ENCODE results near the gene ALKAL2. TPM values are rescaled to one million over a fixed set of nuclear protein-coding genes. Genes with fewer than 3 reads are reported as not detected.

The ALKAL2 gene
- total and polyA plus RNA-seq, 7 experiments from 2014 or later: 0.18 to 0.49 TPM; not detected in 5

GRCh38 chr2:269356-270030, 18.4 kb downstream of the ALKAL2 start:
- Mint-ChIP-seq H3K36me3 (peaks cover 1 to 29% (median 8%) of the 10 kb centered on the region in 5 donors), H3K4me1 (peaks cover 41 to 89% (median 66%) of the 10 kb centered on the region in 7 donors), H3K27ac (peak overlapping the region in 2 of 9 donors; percentile 6 to 26), H3K27me3 (no peaks in the 10 kb centered on the region), H3K9me3 (no peaks in the 10 kb centered on the region), H3K4me3 (peak overlapping the region in 2 of 10 donors; percentile 13 to 26)
- H3K4me1 ChIP-seq (ENCODE audit: control insufficient read depth in 2 of 2, insufficient read depth in 2 of 2, low read length in 2 of 2): peaks cover 16 to 18% of the 10 kb centered on the region in 2 donors
- ChIA-PET POLR2A (no interaction called here), CTCF (interaction anchor here (0.7 to 0.8 kb wide), 2 partner anchors 118 to 138 kb away, joined by 3 read pairs; no protein-coding TSS in a partner anchor)
- DNase-seq (no peak), ATAC-seq (no peak)
- peaks cover 0 to 25% (median 0%) of the 10 kb centered on the region in 3 experiments for H3K36me3 ChIP-seq (ENCODE audit: control insufficient read depth in 2 of 3, insufficient read depth in 3 of 3, low read length in 3 of 3)
- H3K4me3 ChIP-seq (ENCODE audit: low read length): no peak overlapping the region
- H3K27ac ChIP-seq (ENCODE audit: low read depth, low read length): no peak overlapping the region
- H3K9me3 ChIP-seq (ENCODE audit: control insufficient read depth in 2 of 3, low read length in 3 of 3): no peaks in the 10 kb centered on the region
- intact Hi-C loops (cut with micrococcal nuclease): no loop called here
- H3K27me3 ChIP-seq (ENCODE audit: control insufficient read depth in 2 of 2, insufficient read depth in 2 of 2, low read length in 2 of 2): no peaks in the 10 kb centered on the region

GRCh38 chr2:268323-268722, 19.6 kb downstream of the ALKAL2 start:
- H3K36me3 Mint-ChIP-seq: peaks cover 0 to 27% (median 8%) of the 10 kb centered on the region in 5 donors
- no peak for DNase-seq
- H3K9me3 ChIP-seq (ENCODE audit: control insufficient read depth in 2 of 3, low read length in 3 of 3): no peaks in the 10 kb centered on the region
- ATAC-seq: no peak
- peaks cover 19 to 21% of the 10 kb centered on the region in 2 donors for H3K4me1 ChIP-seq (ENCODE audit: control insufficient read depth in 2 of 2, insufficient read depth in 2 of 2, low read length in 2 of 2)
- H3K27me3 Mint-ChIP-seq: no peaks in the 10 kb centered on the region
- H3K4me1 Mint-ChIP-seq: peaks cover 42 to 89% (median 66%) of the 10 kb centered on the region in 7 donors
- H3K27ac Mint-ChIP-seq: peak overlapping the region in 1 of 9 donors; percentile 10
- peak overlapping the region in 1 of 10 donors; percentile 39 for H3K4me3 Mint-ChIP-seq
- no peaks in the 10 kb centered on the region for H3K9me3 Mint-ChIP-seq
- ChIA-PET POLR2A (no interaction called here), CTCF (interaction anchor here (0.8 kb wide), 1 partner anchor 119 kb away, joined by 3 read pairs; no protein-coding TSS in a partner anchor)
- intact Hi-C loops (cut with micrococcal nuclease): no loop called here
- H3K36me3 ChIP-seq (ENCODE audit: control insufficient read depth in 2 of 3, insufficient read depth in 3 of 3, low read length in 3 of 3): peaks cover 0 to 21% (median 0%) of the 10 kb centered on the region in 3 experiments
- H3K27ac ChIP-seq (ENCODE audit: low read depth, low read length): no peak overlapping the region
- no peak overlapping the region for H3K4me3 ChIP-seq (ENCODE audit: low read length)
- no peaks in the 10 kb centered on the region for H3K27me3 ChIP-seq (ENCODE audit: control insufficient read depth in 2 of 2, insufficient read depth in 2 of 2, low read length in 2 of 2)

- Histone ChIP-seq H3K4me1 (ENCODE audit: control insufficient read depth in 2 of 2, insufficient read depth in 2 of 2, low read length in 2 of 2) (peaks cover 21 to 26% of the 10 kb centered on the region in 2 donors), H3K4me3 (ENCODE audit: low read length) (peak within 1 kb of the TSS; percentile 90), H3K27me3 (ENCODE audit: control insufficient read depth in 2 of 2, insufficient read depth in 2 of 2, low read length in 2 of 2) (no peaks in the 10 kb centered on the region), H3K27ac (ENCODE audit: low read depth, low read length) (peak within 1 kb of the TSS; percentile 87), H3K36me3 (ENCODE audit: control insufficient read depth in 2 of 3, insufficient read depth in 3 of 3, low read length in 3 of 3) (no peaks in the 10 kb centered on the region), H3K9me3 (ENCODE audit: control insufficient read depth in 2 of 3, low read length in 3 of 3) (no peaks in the 10 kb centered on the region)
- ATAC-seq (peak; percentile 89), DNase-seq (peak; percentile 93 to 99 (median 96))
- no peaks in the 10 kb centered on the region for H3K27me3 Mint-ChIP-seq
- intact Hi-C loops (cut with micrococcal nuclease): loop anchor here (1.0 to 5.0 kb wide), 10 partner anchors 11 to 413 kb away; partner anchors contain the start of gene TMEM18 (in 2 of the 2)
- H3K36me3 Mint-ChIP-seq: peaks cover 4 to 22% (median 8%) of the 10 kb centered on the region in 5 donors
- peak within 1 kb of the TSS; percentile 81 to 98 (median 94) for H3K4me3 Mint-ChIP-seq
- H3K9me3 Mint-ChIP-seq: peaks cover 0 to under 1% (median 0%) of the 10 kb centered on the region in 11 donors
- ChIA-PET POLR2A (interaction anchor here (2.1 kb wide), 1 partner anchor 89 kb away, joined by 12 read pairs; no protein-coding TSS in a partner anchor), CTCF (no interaction called here)
- peak within 1 kb of the TSS; percentile 84 to 98 (median 96) for H3K27ac Mint-ChIP-seq
- H3K4me1 Mint-ChIP-seq: peaks cover 23 to 79% (median 53%) of the 10 kb centered on the region in 7 donors
Observed at GRCh38 chr2:264493-265468, 23.1 kb downstream of the ALKAL2 start, which contains the start of gene ACP1. Gene ACP1 (plus strand): TSS chr2:264947. CDS start chr2:264965, 18 bp downstream.

- Mint-ChIP-seq H3K9me3 (peaks cover 0 to 8% (median under 1%) of the 10 kb centered on the region in 11 donors), H3K4me1 (peaks cover 20 to 70% (median 45%) of the 10 kb centered on the region in 7 donors), H3K27me3 (no peaks in the 10 kb centered on the region), H3K36me3 (peaks cover 0 to 26% (median 14%) of the 10 kb centered on the region in 5 donors), H3K4me3 (peak within 1 kb of the TSS; percentile 81 to 98 (median 94)), H3K27ac (peak within 1 kb of the TSS; percentile 84 to 98 (median 96))
- peak; percentile 45 for ATAC-seq
- no peaks in the 10 kb centered on the region for H3K9me3 ChIP-seq (ENCODE audit: control insufficient read depth in 2 of 3, low read length in 3 of 3)
- CTCF ChIA-PET: no interaction called here
- no peaks in the 10 kb centered on the region for H3K27me3 ChIP-seq (ENCODE audit: control insufficient read depth in 2 of 2, insufficient read depth in 2 of 2, low read length in 2 of 2)
- H3K27ac ChIP-seq (ENCODE audit: low read depth, low read length): peak within 1 kb of the TSS; percentile 87
- peaks cover 21 to 26% of the 10 kb centered on the region in 2 donors for H3K4me1 ChIP-seq (ENCODE audit: control insufficient read depth in 2 of 2, insufficient read depth in 2 of 2, low read length in 2 of 2)
- DNase-seq: peak; percentile 40 to 72 (median 68)
- peak within 1 kb of the TSS; percentile 90 for H3K4me3 ChIP-seq (ENCODE audit: low read length)
- no peaks in the 10 kb centered on the region for H3K36me3 ChIP-seq (ENCODE audit: control insufficient read depth in 2 of 3, insufficient read depth in 3 of 3, low read length in 3 of 3)
- intact Hi-C loops (cut with micrococcal nuclease): loop anchor here (1.0 to 5.0 kb wide), 8 partner anchors 11 to 413 kb away; partner anchors contain the start of gene TMEM18 (in 2 of the 2)
- POLR2A ChIA-PET: interaction anchor here (0.6 to 2.1 kb wide), 3 partner anchors 86 to 94 kb away, joined by 3 to 12 read pairs (median 4); no protein-coding TSS in a partner anchor
Observed at GRCh38 chr2:263774-264492, 24.0 kb downstream of the ALKAL2 start, which contains the start of gene SH3YL1. Gene SH3YL1 (minus strand): TSS chr2:264032. CDS start chr2:263984, 48 bp downstream.

- ChIA-PET POLR2A (interaction anchor here (0.6 to 2.1 kb wide), 5 partner anchors 23 to 93 kb away, joined by 3 to 12 read pairs (median 4); no protein-coding TSS in a partner anchor), CTCF (no interaction called here)
- Mint-ChIP-seq H3K36me3 (peaks cover 4 to 34% (median 16%) of the 10 kb centered on the region in 5 donors), H3K27me3 (no peaks in the 10 kb centered on the region), H3K9me3 (peaks cover 0 to 16% (median 6%) of the 10 kb centered on the region in 11 donors), H3K27ac (peak overlapping the region; percentile 29 to 98 (median 88)), H3K4me1 (peaks cover 12 to 63% (median 37%) of the 10 kb centered on the region in 7 donors), H3K4me3 (peak overlapping the region; percentile 75 to 98 (median 94))
- ATAC-seq (no peak), DNase-seq (peak in 2 of 9 donors; percentile 12 to 13)
- intact Hi-C loops (cut with micrococcal nuclease): loop anchor here in 1 of 2 donors (5.0 kb wide), 2 partner anchors 174 to 374 kb away; no protein-coding TSS in a partner anchor
- H3K27me3 ChIP-seq (ENCODE audit: control insufficient read depth in 2 of 2, insufficient read depth in 2 of 2, low read length in 2 of 2): no peaks in the 10 kb centered on the region
- H3K9me3 ChIP-seq (ENCODE audit: control insufficient read depth in 2 of 3, low read length in 3 of 3): peaks cover 0 to 7% (median 0%) of the 10 kb centered on the region in 3 experiments
- peaks cover 21 to 26% of the 10 kb centered on the region in 2 donors for H3K4me1 ChIP-seq (ENCODE audit: control insufficient read depth in 2 of 2, insufficient read depth in 2 of 2, low read length in 2 of 2)
- no peaks in the 10 kb centered on the region for H3K36me3 ChIP-seq (ENCODE audit: control insufficient read depth in 2 of 3, insufficient read depth in 3 of 3, low read length in 3 of 3)
- peak overlapping the region; percentile 87 for H3K27ac ChIP-seq (ENCODE audit: low read depth, low read length)
- peak overlapping the region; percentile 90 for H3K4me3 ChIP-seq (ENCODE audit: low read length)
Observed at GRCh38 chr2:263022-263738, 24.7 kb downstream of the ALKAL2 start.
